Gastrocnemius medialis (tissue), 4 donors: ENCODE data around the gene CERK. TPM values are rescaled to one million over a fixed set of nuclear protein-coding genes. Genes with fewer than 3 reads are reported as not detected.

ENCODE experiments used
- ATAC-seq, 2 donors: fragments of 150-250 bp; one replicate each; pipeline ENCODE4 v1.9.1; 2016
- DNase-seq, 2 donors: peaks; one replicate each; pipeline ENCODE4 v3.0.0-alpha.2; 2019
- H3K27ac ChIP-seq, 4 donors: fragments of 200-600 bp; sonication (generic); 1 replicate in 1 of 4; 2 replicates in 3 of 4; pipeline ENCODE4 v1.5.1; 2016 to 2018; ENCODE audit warnings: mild to moderate bottlenecking in 2 of 4, moderate library complexity in 1 of 4
- H3K27me3 ChIP-seq, 3 donors: fragments of 200-600 bp; sonication (generic) in 2 of 3; 1 replicate in 1 of 3; 2 replicates in 2 of 3; pipeline versions ENCODE4 v1.5.1 to v1.6.0; 2016 to 2019; ENCODE audit warnings: mild to moderate bottlenecking in 1 of 3, moderate library complexity in 1 of 3
- H3K36me3 ChIP-seq, 2 donors: fragments of 200-600 bp; sonication (generic) in 1 of 2; one replicate each; pipeline ENCODE4 v1.5.1; 2017 to 2018
- H3K4me1 ChIP-seq, 2 donors: fragments of 200-600 bp; sonication (generic) in 1 of 2; one replicate each; pipeline ENCODE4 v1.5.1; 2016 to 2017; ENCODE audit warnings: mild to moderate bottlenecking in 2 of 2
- H3K4me3 ChIP-seq, 4 donors: fragments of 200-600 bp; sonication (generic) in 3 of 4; 1 replicate in 1 of 4; 2 replicates in 3 of 4; pipeline ENCODE4 v1.5.1; 2016 to 2019; ENCODE audit warnings: mild to moderate bottlenecking in 2 of 4
- H3K9me3 ChIP-seq, 3 donors: fragments of 200-600 bp; sonication (generic) in 2 of 3; 1 replicate in 1 of 3; 2 replicates in 2 of 3; pipeline ENCODE4 v1.5.1; 2016 to 2019
- CTCF ChIP-seq, 5 experiments: fragments of 450-650 bp in 3 of 5; fragments of 200-600 bp in 2 of 5; sonication (generic) in 2 of 5; IDR thresholded peaks in 4 of 5; conservative IDR thresholded peaks in 1 of 5; 1 replicate in 4 of 5; 2 replicates in 1 of 5; pipeline ENCODE4 v1.5.1; 2016 to 2019; ENCODE audit warnings: antibody characterized with exemption in 5 of 5, mild to moderate bottlenecking in 3 of 5, moderate library complexity in 3 of 5
- POLR2A ChIP-seq, 2 donors: fragments of 450-650 bp; IDR thresholded peaks; one replicate each; pipeline ENCODE4 v1.6.1; 2017; ENCODE audit warnings: antibody characterized with exemption in 2 of 2, mild to moderate bottlenecking in 2 of 2, moderate library complexity in 2 of 2
- in situ Hi-C, 4 donors: fragments of 200-750 bp; cut with MboI; loops; one replicate each; pipeline versions ENCODE4 v1.15.0 to v1.8.0; 2017; ENCODE audit warnings: low sequenced_read_pairs in 4 of 4
- intact Hi-C: fragments of 100-400 bp; cut with DNase I; formaldehyde crosslinking; loops from one replicate; pipeline ENCODE4 v1.15.1; 2023; ENCODE audit warnings: low total_unique reads
- total RNA-seq, 4 donors: library from RNA; depleted of rRNA; stranded (reverse); fragments of >200 nt; gene quantifications; one replicate each; pipeline versions ENCODE4 v1.1.0 to v1.2.3, GENCODE V29; 2016

The CERK gene
- total RNA-seq, 4 donors from 2014 or later, result 32.7 to 38.7 (median 34.8) TPM

- intact Hi-C loops, result no loop called here
- in situ Hi-C loops, result no loop called here
- Histone ChIP-seq H3K27me3 (no peaks in the 10 kb centered on the region), H3K4me3 (no peak overlapping the region), H3K36me3 (no peaks in the 10 kb centered on the region), H3K9me3 (no peaks in the 10 kb centered on the region), H3K4me1 (peaks cover 34 to 38% of the 10 kb centered on the region in 2 donors), H3K27ac (peak overlapping the region in 3 of 4 donors; percentile 87 to 94 (median 89))
- TF ChIP-seq POLR2A (IDR thresholded peaks at IDR 0.05) (no peak), CTCF (IDR thresholded peaks at IDR 0.05 in 4 of 5, conservative IDR thresholded peaks at IDR 0.05 in 1 of 5) (no peak)
- DNase-seq (no peak), ATAC-seq (no peak)
These were observed 4.0 kb upstream of the CERK start for GRCh38 chr22:46741974-46742519.

GRCh38 chr22:46740910-46741780 lies 3.1 kb upstream of the CERK start:
- H3K27ac ChIP-seq, result peak overlapping the region; percentile 87 to 94 (median 92)

GRCh38 chr22:46739094-46739870 lies 1.2 kb upstream of the CERK start:
- DNase-seq, result peak; percentile 79 to 84
- H3K9me3 ChIP-seq, result no peaks in the 10 kb centered on the region
- in situ Hi-C loops, result no loop called here
- no peaks in the 10 kb centered on the region for H3K36me3 ChIP-seq
- ATAC-seq, result peak; percentile 71
- H3K4me1 ChIP-seq, result peaks cover 60 to 61% of the 10 kb centered on the region in 2 donors
- H3K27ac ChIP-seq, result peak overlapping the region; percentile 87 to 94 (median 92)
- no peaks in the 10 kb centered on the region for H3K27me3 ChIP-seq
- intact Hi-C loops, result loop anchor here (1.0 to 5.0 kb wide), 4 partner anchors 16 to 162 kb away; partner anchors contain the start of gene TBC1D22A
- H3K4me3 ChIP-seq, result peak overlapping the region; percentile 62 to 79 (median 72)
- TF ChIP-seq POLR2A (IDR thresholded peaks at IDR 0.05) (peak in 1 of 2 donors; percentile 65), CTCF (IDR thresholded peaks at IDR 0.05 in 4 of 5, conservative IDR thresholded peaks at IDR 0.05 in 1 of 5) (peak in 1 of 5 experiments; percentile 60)

More at GRCh38 chr22:46740910-46741780, 3.1 kb upstream of the CERK start:
- in situ Hi-C loops (no loop called here), intact Hi-C loops (no loop called here)
- H3K36me3 ChIP-seq, result no peaks in the 10 kb centered on the region
- TF ChIP-seq CTCF (IDR thresholded peaks at IDR 0.05 in 4 of 5, conservative IDR thresholded peaks at IDR 0.05 in 1 of 5) (no peak), POLR2A (IDR thresholded peaks at IDR 0.05) (peak in 1 of 2 donors; percentile 18)
- H3K4me1 ChIP-seq, result peaks cover 41 to 42% of the 10 kb centered on the region in 2 donors
- H3K4me3 ChIP-seq, result no peak overlapping the region
- no peaks in the 10 kb centered on the region for H3K9me3 ChIP-seq
- DNase-seq (peak; percentile 86 to 89), ATAC-seq (peak; percentile 34 to 64)
- no peaks in the 10 kb centered on the region for H3K27me3 ChIP-seq

GRCh38 chr22:46738647-46739093 lies 618 bp upstream of the CERK start:
- Histone ChIP-seq H3K27ac (peak overlapping the region; percentile 87 to 94 (median 92)), H3K36me3 (no peaks in the 10 kb centered on the region), H3K9me3 (no peaks in the 10 kb centered on the region), H3K4me1 (peaks cover 63 to 66% of the 10 kb centered on the region in 2 donors), H3K27me3 (no peaks in the 10 kb centered on the region), H3K4me3 (peak overlapping the region; percentile 62 to 79 (median 72))
- ATAC-seq, result peak in 1 of 2 donors; percentile 34
- DNase-seq, result no peak
- TF ChIP-seq POLR2A (IDR thresholded peaks at IDR 0.05), result no peak
- no peak for TF ChIP-seq CTCF (IDR thresholded peaks at IDR 0.05 in 4 of 5, conservative IDR thresholded peaks at IDR 0.05 in 1 of 5)
- intact Hi-C loops (loop anchor here (1.0 to 5.0 kb wide), 4 partner anchors 16 to 161 kb away; partner anchors contain the start of gene TBC1D22A), in situ Hi-C loops (no loop called here)
